ENCODE data around the gene GOLGA8M.
"Not testable (repeated sequence)": the region's sequence is repeated elsewhere in the genome, so short reads cannot be mapped to it uniquely, and the experiment has no call there.

DNA sequence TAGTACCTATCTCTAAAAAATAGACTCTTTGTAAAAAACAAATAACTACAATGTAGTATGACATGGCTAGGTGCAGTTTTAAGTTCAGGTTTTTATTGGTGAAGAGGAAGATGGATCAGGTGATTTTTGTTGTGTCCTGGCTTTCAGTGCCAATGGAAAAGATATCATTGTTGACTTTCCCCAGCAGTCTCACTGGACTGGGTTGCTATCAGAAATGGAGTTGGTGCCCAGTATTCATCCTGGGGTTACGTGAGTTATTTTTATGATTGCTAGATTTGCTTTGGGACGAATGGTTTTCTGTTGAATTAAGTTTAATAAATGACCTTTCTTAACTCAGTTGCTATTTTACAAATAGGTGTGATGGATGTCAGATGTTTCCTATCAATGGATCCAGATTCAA, 38.7 kb downstream of the GOLGA8M start:
- not testable (repeated sequence) for TF ChIP-seq CTCF (conservative IDR thresholded peaks at IDR 0.05 in 1 of 2, IDR thresholded peaks at IDR 0.05 in 1 of 2; ENCODE audit: low read depth in 1 of 2, low read length in 2 of 2); EZH2 (IDR thresholded peaks at IDR 0.05; ENCODE audit: low read length, missing control alignments)

All from fibroblast of lung (primary cell).